Mesenchymal stem cell (in vitro differentiated cells and primary cell): Measurements from ENCODE around the gene C3.
"Not testable (repeated sequence)": the region's sequence is repeated elsewhere in the genome, so short reads cannot be mapped to it uniquely, and the experiment has no call there.

Source experiments
- DNase-seq: peaks from one replicate; pipeline ENCODE4 v3.0.0-alpha.2; 2013
- H2AFZ ChIP-seq: one replicate; pipeline ENCODE4 v1.6.1; 2013; ENCODE audit warnings: low read depth, mild to moderate bottlenecking, control low read depth, inconsistent platforms, low read length, moderate library complexity
- H2AK5ac ChIP-seq: 2 replicates; pipeline ENCODE4 v1.6.1; 2013; ENCODE audit warnings: low read length, moderate library complexity, mild to moderate bottlenecking, inconsistent platforms; ENCODE audit not compliant: severe bottlenecking
- H2BK120ac ChIP-seq: one replicate; pipeline ENCODE4 v1.6.1; 2013; ENCODE audit warnings: low read depth, mild to moderate bottlenecking, inconsistent platforms, low read length, moderate library complexity
- H2BK12ac ChIP-seq, 2 experiments: one replicate each; pipeline ENCODE4 v1.6.1; 2013; ENCODE audit warnings: inconsistent platforms in 2 of 2, low read length in 2 of 2, mild to moderate bottlenecking in 2 of 2, moderate library complexity in 2 of 2, control low read depth in 1 of 2
- H2BK15ac ChIP-seq: one replicate; pipeline ENCODE4 v1.6.1; 2013; ENCODE audit warnings: mild to moderate bottlenecking, low read depth, inconsistent platforms; ENCODE audit not compliant: poor library complexity, severe bottlenecking
- H2BK5ac ChIP-seq: 2 replicates; pipeline ENCODE4 v1.6.1; 2013; ENCODE audit warnings: low read depth, mild to moderate bottlenecking, low read length, control low read depth, inconsistent platforms; ENCODE audit not compliant: poor library complexity, severe bottlenecking
- H3K14ac ChIP-seq, 2 experiments: one replicate each; pipeline ENCODE4 v1.6.1; 2013; ENCODE audit warnings: inconsistent platforms in 2 of 2, low read length in 2 of 2, control low read depth in 1 of 2, mild to moderate bottlenecking in 1 of 2, moderate library complexity in 1 of 2
- H3K18ac ChIP-seq, 2 experiments: one replicate each; pipeline ENCODE4 v1.6.1; 2013; ENCODE audit warnings: inconsistent platforms in 2 of 2, low read length in 2 of 2, control low read depth in 1 of 2, low read depth in 1 of 2, mild to moderate bottlenecking in 1 of 2
- H3K23ac ChIP-seq, 2 experiments: one replicate each; pipeline ENCODE4 v1.6.1; 2013; ENCODE audit warnings: inconsistent platforms in 2 of 2, low read length in 2 of 2, mild to moderate bottlenecking in 2 of 2, moderate library complexity in 2 of 2, control low read depth in 1 of 2
- H3K27ac ChIP-seq: 2 replicates; pipeline ENCODE4 v1.5.1; 2013; ENCODE audit warnings: mild to moderate bottlenecking, moderate library complexity, low read length, control low read depth, inconsistent platforms; ENCODE audit not compliant: poor library complexity, severe bottlenecking
- H3K27me3 ChIP-seq, 2 experiments: 2 replicates each; pipeline versions ENCODE4 v1.6.1 to v1.7.0; 2013; ENCODE audit warnings: low read length in 2 of 2, mild to moderate bottlenecking in 2 of 2, moderate library complexity in 2 of 2, control low read depth in 1 of 2, inconsistent platforms in 1 of 2; ENCODE audit not compliant: control insufficient read depth in 1 of 2, insufficient read depth in 1 of 2
- H3K36me3 ChIP-seq, 2 experiments: 2 replicates each; pipeline versions ENCODE4 v1.6.1 to v1.7.0; 2013; ENCODE audit warnings: low read length in 2 of 2, control low read depth in 1 of 2, inconsistent platforms in 1 of 2, low read depth in 1 of 2, mild to moderate bottlenecking in 1 of 2; ENCODE audit not compliant: insufficient read depth in 2 of 2, control insufficient read depth in 1 of 2
- H3K4ac ChIP-seq, 2 experiments: one replicate each; pipeline ENCODE4 v1.6.1; 2013; ENCODE audit warnings: inconsistent platforms in 2 of 2, low read length in 2 of 2, mild to moderate bottlenecking in 2 of 2, moderate library complexity in 2 of 2, control low read depth in 1 of 2, low read depth in 1 of 2
- H3K4me1 ChIP-seq: 2 replicates; pipeline ENCODE4 v1.6.1; 2013; ENCODE audit warnings: low read depth, low read length, control low read depth; ENCODE audit not compliant: control insufficient read depth, insufficient read depth
- H3K4me2 ChIP-seq: 2 replicates; pipeline ENCODE4 v1.6.1; 2013; ENCODE audit warnings: low read length, mild to moderate bottlenecking, inconsistent platforms; ENCODE audit not compliant: poor library complexity, severe bottlenecking
- H3K4me3 ChIP-seq, 2 experiments: 2 replicates each; pipeline versions ENCODE4 v1.5.1 to v1.7.0; 2013; ENCODE audit warnings: low read length in 2 of 2, mild to moderate bottlenecking in 2 of 2, control low read depth in 1 of 2, low read depth in 1 of 2; ENCODE audit not compliant: insufficient read depth in 1 of 2
- H3K79me1 ChIP-seq: replicated peaks from 2 replicates; pipeline ENCODE4 v1.6.1; 2013; ENCODE audit warnings: mild to moderate bottlenecking, control low read depth, low read length, inconsistent platforms; ENCODE audit not compliant: poor library complexity, severe bottlenecking
- H3K9ac ChIP-seq: 2 replicates; pipeline ENCODE4 v1.7.0; 2013; ENCODE audit warnings: mild to moderate bottlenecking, low read length, moderate library complexity
- H3K9me3 ChIP-seq: 2 replicates; pipeline ENCODE4 v1.7.0; 2013; ENCODE audit warnings: mild to moderate bottlenecking, low read length; ENCODE audit not compliant: control insufficient read depth
- H4K8ac ChIP-seq: one replicate; pipeline ENCODE4 v1.6.1; 2013; ENCODE audit warnings: inconsistent platforms, mild to moderate bottlenecking, low read length, moderate library complexity
- H4K91ac ChIP-seq: one replicate; pipeline ENCODE4 v1.6.1; 2013; ENCODE audit warnings: mild to moderate bottlenecking, low read length, inconsistent platforms
- WGBS: methylation state at CpG from one replicate; pipeline ENCODE4 v1.1.7; 2013; ENCODE audit warnings: mixed read lengths; 5-methylcytosine and 5-hydroxymethylcytosine counted together

The C3 gene

GRCh38 chr19:6663236-6664201 lies 56.9 kb downstream of the C3 start:
- Histone ChIP-seq H3K4me2 (no peak overlapping the region), H3K4me3 (no peak overlapping the region), H3K4me1 (no peaks in the 10 kb centered on the region), H4K8ac (no peak overlapping the region), H2BK5ac (no peak overlapping the region), H2AFZ (no peak overlapping the region), H3K27ac (no peak overlapping the region), H3K18ac (no peak overlapping the region), H4K91ac (no peak overlapping the region), H2BK12ac (no peak overlapping the region), H3K9me3 (no peaks in the 10 kb centered on the region), H3K9ac (no peak overlapping the region), H2BK15ac (no peak overlapping the region), H2BK120ac (no peak overlapping the region), H3K23ac (no peak overlapping the region), H2AK5ac (no peak overlapping the region), H3K14ac (no peak overlapping the region), H3K36me3 (no peaks in the 10 kb centered on the region), H3K4ac (no peak overlapping the region), H3K79me1 (no peaks in the 10 kb centered on the region), H3K27me3 (peaks cover 10 to 36% of the 10 kb centered on the region in 2 experiments)
- no peak for DNase-seq
- 80% methylated on average over 14 of the region's 14 CpGs for WGBS

GRCh38 chr19:6662702-6663101 lies 57.7 kb downstream of the C3 start:
- no peak overlapping the region for H3K9ac ChIP-seq

GRCh38 chr19:6661509-6662244 lies 58.8 kb downstream of the C3 start:
- not testable (repeated sequence) for H4K8ac ChIP-seq

More at GRCh38 chr19:6662702-6663101, 57.7 kb downstream of the C3 start:
- H3K14ac ChIP-seq = no peak overlapping the region
- no peak overlapping the region for H3K4me2 ChIP-seq
- no peaks in the 10 kb centered on the region for H3K36me3 ChIP-seq
- H3K27me3 ChIP-seq = peaks cover 11 to 40% of the 10 kb centered on the region in 2 experiments
- no peak overlapping the region for H2AK5ac ChIP-seq
- H3K9me3 ChIP-seq = no peaks in the 10 kb centered on the region
- no peak overlapping the region for H2BK12ac ChIP-seq
- H3K79me1 ChIP-seq = no peaks in the 10 kb centered on the region
- H3K18ac ChIP-seq = no peak overlapping the region
- no peak for DNase-seq
- no peak overlapping the region for H3K27ac ChIP-seq
- no peak overlapping the region for H3K4ac ChIP-seq
- no peak overlapping the region for H4K91ac ChIP-seq
- no peak overlapping the region for H3K23ac ChIP-seq
- no peak overlapping the region for H2AFZ ChIP-seq
- no peak overlapping the region for H4K8ac ChIP-seq
- H2BK5ac ChIP-seq = no peak overlapping the region
- H3K4me3 ChIP-seq = no peak overlapping the region
- H2BK15ac ChIP-seq = no peak overlapping the region
- no peak overlapping the region for H2BK120ac ChIP-seq
- H3K4me1 ChIP-seq = no peaks in the 10 kb centered on the region
- WGBS = 82% methylated on average over 5 of the region's 5 CpGs

GRCh38 chr19:6660930-6661329 lies 59.5 kb downstream of the C3 start:
- Histone ChIP-seq H3K4ac (no peak overlapping the region), H3K4me3 (peak overlapping the region in 1 of 2 experiments; percentile 18)
- DNase-seq = no peak

More at GRCh38 chr19:6661509-6662244, 58.8 kb downstream of the C3 start:
- not testable (repeated sequence) for H3K4ac ChIP-seq, H3K4me1 ChIP-seq, H3K18ac ChIP-seq, H2AK5ac ChIP-seq, H4K91ac ChIP-seq, H3K9me3 ChIP-seq, DNase-seq, H3K27ac ChIP-seq, H3K79me1 ChIP-seq, H3K14ac ChIP-seq, H2AFZ ChIP-seq, H3K4me2 ChIP-seq, H3K4me3 ChIP-seq, H2BK120ac ChIP-seq, H3K36me3 ChIP-seq, H3K9ac ChIP-seq, H2BK5ac ChIP-seq, H2BK12ac ChIP-seq, H3K23ac ChIP-seq, H2BK15ac ChIP-seq
- H3K27me3 ChIP-seq = peaks cover 11 to 47% of the 10 kb centered on the region in 2 experiments
- 26% methylated on average over 8 of the region's 10 CpGs for WGBS

More at GRCh38 chr19:6660930-6661329, 59.5 kb downstream of the C3 start:
- WGBS = 79% methylated on average over 19 of the region's 20 CpGs
- Histone ChIP-seq H2BK15ac (no peak overlapping the region), H3K9ac (no peak overlapping the region), H3K9me3 (no peaks in the 10 kb centered on the region), H3K27ac (no peak overlapping the region), H2BK5ac (no peak overlapping the region), H3K23ac (no peak overlapping the region), H2AFZ (no peak overlapping the region), H2BK120ac (no peak overlapping the region), H3K36me3 (no peaks in the 10 kb centered on the region), H3K79me1 (no peaks in the 10 kb centered on the region), H2BK12ac (no peak overlapping the region), H3K4me1 (no peaks in the 10 kb centered on the region), H3K27me3 (peaks cover 11 to 51% of the 10 kb centered on the region in 2 experiments), H3K4me2 (no peak overlapping the region), H4K8ac (no peak overlapping the region), H4K91ac (no peak overlapping the region), H2AK5ac (no peak overlapping the region), H3K18ac (no peak overlapping the region), H3K14ac (no peak overlapping the region)
